HG03175 (cell line): ENCODE data around the gene ENTPD1.
"Not testable (repeated sequence)": the region's sequence is repeated elsewhere in the genome, so short reads cannot be mapped to it uniquely, and the experiment has no call there.

Experiments
- ATAC-seq: cut with Tn5 transposase; IDR thresholded peaks from one replicate; pipeline ENCODE4 v1.9.1; 2021; ENCODE audit warnings: mild to moderate bottlenecking, moderate library complexity; ENCODE audit not compliant: unreplicated experiment

ENTPD1 gene

DNA sequence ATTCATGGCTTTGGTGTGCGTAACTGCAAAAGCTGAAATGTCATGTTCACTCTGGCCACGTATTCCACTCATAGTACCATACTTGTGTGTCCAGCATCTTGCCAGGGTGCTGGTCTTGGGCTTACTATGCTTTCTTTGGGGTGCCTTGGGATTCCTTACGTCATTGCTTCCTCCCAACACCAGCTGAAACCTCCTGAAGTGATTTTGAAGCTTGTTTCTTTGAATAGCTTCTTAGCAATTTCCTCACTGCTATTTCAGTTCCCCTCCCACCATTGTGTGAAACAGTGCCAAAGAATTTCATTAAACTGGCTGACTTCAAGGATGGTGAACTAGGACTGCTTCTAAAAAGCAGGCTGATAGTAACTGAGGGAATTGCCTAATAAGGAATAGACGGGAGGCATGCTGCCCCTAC is 36.9 kb downstream of the ENTPD1 start:
- ATAC-seq = no peak

DNA sequence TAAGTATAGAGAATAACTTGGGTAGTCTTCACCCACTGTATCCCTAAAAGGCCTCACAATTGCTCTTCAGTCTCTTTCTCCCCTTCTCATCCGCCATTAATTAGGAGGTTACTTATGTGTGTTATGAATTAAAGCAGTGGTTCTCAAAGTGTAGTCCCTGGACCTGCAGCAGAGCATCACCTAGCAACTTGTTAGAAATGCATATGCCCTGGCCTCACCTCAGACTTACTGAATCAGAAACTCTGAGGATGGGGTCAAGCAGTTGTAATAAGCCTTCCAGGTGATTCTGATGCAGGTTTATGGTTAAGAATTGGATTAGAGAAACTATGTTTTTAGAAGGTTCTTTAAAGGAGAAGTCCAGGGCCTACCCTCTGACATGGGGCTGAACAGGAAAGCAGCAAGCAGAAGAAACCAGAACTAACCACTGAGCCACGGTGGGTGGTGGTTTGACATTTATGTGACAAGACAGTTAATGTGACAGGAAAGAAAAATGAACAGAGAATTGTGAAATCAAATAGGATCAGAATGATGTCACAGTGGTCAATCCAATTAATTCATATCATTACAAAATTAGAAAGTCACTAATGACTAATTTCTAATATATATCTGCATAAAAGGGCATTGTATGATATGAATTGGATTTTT is 37.6 kb downstream of the ENTPD1 start:
- ATAC-seq = peak; percentile 48

DNA sequence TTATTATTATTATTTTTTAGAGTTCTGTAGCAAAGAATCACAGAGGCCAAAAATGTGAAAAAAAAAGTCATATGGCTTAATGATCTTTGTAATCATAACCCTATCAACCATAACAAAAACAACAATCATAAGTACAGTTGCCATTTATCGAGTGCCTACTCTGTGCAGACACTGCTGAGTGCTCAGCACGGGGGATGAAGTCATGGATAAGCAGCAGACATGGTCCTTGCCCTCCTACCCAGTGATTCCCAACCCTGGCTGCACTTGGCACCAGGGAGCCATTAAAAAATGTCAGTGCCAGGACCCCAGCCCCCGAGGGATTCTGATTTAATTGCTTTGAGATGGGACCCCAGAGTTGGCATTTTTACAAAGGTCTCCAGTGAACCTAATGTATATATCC is 38.2 kb downstream of the ENTPD1 start:
- no peak for ATAC-seq

DNA sequence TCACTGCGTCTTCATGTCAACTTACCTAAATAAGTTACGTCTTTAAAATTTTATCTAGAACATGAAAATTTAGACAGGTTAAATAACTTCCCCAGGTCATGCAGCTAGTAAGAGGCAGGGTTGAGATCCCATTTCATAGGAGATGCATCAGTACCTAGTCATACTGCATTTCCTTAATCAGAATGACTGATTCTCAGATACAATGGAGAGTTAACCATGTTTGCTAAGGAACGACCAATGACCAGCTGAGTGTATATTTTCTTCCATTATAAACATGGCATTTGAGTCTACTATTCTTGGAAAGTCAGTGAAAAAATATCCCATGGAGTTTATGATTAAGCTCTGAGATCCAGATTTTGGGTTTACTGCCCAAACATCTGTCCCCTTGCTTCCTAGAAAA is 39.6 kb downstream of the ENTPD1 start:
- no peak for ATAC-seq

DNA sequence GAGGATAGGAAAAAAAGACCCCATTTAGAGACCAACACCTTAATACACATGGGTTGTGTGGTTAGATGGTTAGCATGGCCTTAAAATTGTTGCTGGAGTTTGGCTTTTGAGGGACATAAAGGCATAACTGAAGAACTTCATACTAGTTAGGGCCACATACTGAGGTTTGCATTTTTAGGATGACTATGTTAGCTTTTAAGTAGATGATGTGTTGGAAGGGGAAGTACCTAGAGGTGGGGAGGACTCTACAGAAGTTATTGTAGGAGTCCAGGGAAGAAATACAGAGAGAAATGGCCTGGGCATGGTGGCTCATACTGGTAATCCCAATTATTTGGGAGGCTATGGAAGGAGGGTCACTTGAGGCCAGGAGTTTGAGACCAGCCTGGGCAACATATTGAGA is 40.5 kb downstream of the ENTPD1 start:
- ATAC-seq = no peak

DNA sequence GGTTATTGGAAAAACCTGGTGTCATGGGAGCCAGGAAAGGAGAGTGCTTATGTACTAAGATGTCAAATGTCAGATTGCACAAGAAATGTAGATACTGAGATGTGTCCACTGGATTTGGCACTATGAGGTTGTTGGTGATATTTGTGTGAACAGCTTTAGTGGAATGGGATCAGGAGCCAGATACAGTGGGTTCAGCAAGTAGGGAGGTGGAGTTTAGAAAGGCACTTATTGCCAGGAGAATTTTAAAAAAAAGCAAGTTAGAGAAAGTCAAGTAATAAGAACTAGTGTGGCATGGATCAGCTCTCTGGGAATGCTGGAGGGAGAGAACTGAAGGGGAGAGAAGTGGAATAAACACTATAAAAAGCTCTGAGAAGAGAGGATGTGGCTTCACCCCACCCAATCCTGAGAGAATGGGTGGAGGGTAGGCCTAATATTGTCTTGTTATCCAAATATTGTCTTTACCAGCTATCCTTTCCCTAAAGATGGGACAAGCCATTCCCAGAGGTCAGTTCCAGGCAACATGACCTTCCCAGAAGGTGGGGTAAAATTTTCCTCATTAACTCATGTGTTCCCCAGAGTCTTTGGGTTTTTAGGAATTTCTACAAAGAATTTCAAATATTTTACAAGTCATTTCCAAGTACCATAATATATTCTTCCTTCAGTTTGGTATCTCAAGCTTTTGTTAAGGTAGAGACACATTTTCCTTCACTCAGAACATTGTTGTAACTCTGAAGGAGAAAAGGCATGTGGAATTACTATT is 42.3 kb downstream of the ENTPD1 start:
- ATAC-seq = no peak

DNA sequence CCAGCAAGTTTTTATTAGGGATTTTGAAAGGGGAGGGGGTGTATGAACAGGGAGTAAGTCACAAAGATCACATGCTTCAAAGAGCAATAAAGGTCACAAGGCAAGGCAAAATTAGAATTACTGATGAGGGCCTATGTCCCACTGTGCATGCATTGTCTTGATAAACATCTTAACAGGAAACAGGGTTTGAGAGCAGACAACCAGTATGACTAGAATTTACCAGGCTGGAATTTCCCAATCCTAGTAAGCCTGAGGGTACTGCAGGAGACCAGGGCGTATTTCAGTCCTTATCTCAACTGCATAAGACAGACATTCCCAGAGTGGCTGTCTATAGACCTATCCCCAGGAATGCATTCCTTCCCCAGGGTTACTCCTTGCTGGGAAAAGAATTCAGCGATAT is 44.3 kb downstream of the ENTPD1 start:
- ATAC-seq = not testable (repeated sequence)

DNA sequence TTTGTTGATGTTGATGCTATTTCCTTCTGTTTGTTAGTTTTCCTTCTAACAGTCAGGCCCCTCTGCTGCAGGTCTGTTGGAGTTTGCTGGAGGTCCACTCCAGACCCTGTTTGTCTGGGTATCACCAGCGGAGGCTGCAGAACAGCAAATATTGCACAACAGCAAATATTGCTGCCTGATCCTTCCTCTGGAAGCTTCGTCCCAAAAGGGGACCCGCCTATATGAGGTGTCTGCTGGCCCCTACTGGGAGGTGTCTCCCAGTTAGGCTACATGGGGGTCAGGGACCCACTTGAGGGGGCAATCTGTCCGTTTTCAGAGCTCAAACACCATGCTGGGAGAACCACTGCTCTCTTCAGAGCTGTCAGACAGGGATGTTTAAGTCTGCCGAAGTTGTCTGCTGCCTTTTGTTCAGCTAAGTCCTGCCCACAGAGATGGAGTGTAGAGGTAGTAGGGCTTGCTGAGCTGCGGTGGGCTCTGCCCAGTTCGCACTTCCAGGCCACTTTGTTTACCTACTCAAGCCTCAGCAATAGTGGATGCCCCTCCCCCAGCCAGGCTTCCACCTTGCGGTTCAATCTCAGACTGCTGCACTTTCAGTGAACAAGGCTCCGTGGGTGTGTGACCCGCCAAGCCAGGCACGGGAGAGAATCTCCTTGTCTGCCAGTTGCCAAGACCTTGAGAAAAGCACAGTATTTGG is 50.9 kb downstream of the ENTPD1 start:
- ATAC-seq = not testable (repeated sequence)

DNA sequence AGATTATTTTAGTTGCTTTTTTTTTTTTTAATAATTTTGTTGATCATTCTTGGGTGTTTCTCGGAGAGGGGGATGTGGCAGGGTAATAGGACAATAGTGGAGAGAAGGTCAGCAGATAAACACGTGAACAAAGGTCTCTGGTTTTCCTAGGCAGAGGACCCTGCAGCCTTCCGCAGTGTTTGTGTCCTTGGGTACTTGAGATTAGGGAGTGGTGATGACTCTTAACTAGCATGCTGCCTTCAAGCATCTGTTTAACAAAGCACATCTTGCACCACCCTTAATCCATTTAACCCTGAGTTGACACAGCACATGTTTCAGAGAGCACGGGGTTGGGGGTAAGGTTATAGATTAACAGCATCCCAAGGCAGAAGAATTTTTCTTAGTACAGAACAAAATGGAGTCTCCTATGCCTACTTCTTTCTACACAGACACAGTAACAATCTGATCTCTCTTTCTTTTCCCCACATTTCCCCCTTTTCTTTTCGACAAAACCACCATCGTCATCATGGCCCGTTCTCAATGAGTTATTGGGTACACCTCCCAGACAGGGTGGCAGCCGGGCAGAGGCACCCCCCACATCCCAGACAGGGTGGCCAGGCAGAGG is 52.8 kb downstream of the ENTPD1 start:
- ATAC-seq = not testable (repeated sequence)

DNA sequence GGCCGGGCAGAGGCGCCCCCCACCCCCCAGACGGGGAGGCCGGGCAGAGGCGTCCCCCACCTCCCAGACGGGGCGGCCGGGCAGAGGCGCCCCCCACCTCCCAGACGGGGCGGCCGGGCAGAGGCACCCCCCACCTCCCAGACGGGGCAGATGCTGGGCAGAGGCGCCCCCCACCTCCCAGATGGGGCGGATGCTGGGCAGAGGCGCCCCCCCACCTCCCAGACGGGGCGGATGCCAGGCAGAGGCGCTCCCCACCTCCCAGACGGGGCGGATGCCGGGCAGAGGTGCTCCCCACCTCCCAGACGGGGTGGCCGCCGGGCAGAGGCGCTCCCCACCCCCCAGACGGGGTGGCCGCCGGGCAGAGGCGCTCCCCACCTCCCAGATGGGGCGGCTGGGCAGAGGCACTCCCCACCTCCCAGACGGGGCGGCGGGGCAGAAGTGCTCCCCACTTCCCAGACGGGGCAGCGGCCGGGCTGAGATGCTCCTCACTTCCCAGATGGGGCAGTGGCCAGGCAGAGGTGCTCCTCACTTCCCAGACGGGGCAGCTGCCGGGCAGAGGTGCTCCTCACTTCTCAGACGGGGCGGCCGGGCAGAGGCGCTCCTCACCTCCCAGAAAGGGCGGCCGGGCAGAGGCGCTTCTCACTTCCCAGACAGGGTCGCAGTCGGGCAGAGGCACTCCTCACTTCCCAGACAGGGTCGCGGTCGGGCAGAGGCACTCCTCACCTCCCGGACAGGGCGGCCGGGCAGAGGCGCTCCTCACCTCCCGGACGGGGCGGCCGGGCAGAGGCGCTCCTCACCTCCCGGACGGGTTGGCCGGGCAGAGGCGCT is 53.6 kb downstream of the ENTPD1 start:
- ATAC-seq = no peak

DNA sequence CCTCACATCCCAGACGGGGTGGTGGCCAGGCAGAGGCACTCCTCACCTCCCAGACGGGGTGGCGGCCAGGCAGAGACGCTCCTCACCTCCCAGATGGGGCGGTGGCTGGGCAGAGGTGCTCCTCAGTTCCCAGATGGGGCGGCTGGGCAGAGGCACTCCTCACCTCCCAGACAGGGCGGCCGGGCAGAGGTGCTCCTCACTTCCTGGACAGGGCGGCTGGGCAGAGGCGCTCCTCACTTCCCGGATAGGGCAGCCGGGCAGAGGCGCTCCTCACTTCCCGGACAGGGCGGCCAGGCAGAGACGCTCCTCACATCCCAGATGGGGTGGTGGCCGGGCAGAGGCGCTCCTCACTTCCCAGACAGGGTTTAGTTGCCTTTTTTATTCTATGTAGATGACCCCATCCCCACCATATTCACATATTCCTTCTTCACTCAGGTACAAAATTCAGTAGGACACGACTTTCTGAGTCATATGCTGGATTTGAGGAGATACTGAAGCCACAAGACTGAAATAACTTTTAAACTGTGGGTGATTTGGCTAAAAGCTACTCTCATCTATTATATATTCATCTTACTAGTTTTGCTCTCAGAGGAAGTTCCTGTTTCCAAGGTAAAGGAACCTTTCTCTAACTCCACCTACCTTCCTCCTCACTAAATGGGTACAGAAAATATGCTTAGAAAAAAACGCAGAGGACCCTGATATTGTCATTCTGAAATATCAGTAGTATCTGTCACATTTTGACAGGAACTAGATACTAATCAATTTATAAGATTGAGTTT is 54.4 kb downstream of the ENTPD1 start:
- ATAC-seq = no peak

DNA sequence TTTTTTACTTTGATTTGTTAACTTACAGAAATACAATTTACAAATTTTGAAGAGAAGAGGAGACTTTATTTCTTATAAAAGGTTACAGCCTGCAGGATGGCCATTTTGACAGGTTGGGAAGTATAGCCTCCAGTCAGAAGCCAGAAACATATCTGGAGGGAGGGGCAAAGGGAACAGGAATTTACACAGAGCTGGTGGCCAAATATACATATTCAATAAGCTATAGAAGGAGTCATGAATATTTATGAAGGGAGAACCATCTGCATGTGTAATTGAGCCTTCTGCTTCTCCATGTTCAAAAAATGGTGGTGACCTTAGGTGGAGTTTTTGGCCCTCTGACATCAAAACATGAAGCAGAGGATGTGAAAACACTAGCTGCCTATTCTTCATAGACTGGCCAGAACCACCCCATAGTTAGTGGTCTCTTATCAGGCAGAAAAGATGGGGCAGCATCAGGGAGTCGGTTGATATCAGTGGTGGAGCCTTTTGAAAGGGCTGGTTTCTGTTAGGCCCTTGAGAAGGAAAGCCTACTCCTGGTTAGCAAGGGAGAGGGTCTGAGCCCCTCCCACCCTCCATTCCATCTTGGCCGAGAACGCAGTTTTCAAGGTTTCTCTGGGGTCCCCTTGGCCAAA is 57.2 kb downstream of the ENTPD1 start:
- ATAC-seq = no peak

DNA sequence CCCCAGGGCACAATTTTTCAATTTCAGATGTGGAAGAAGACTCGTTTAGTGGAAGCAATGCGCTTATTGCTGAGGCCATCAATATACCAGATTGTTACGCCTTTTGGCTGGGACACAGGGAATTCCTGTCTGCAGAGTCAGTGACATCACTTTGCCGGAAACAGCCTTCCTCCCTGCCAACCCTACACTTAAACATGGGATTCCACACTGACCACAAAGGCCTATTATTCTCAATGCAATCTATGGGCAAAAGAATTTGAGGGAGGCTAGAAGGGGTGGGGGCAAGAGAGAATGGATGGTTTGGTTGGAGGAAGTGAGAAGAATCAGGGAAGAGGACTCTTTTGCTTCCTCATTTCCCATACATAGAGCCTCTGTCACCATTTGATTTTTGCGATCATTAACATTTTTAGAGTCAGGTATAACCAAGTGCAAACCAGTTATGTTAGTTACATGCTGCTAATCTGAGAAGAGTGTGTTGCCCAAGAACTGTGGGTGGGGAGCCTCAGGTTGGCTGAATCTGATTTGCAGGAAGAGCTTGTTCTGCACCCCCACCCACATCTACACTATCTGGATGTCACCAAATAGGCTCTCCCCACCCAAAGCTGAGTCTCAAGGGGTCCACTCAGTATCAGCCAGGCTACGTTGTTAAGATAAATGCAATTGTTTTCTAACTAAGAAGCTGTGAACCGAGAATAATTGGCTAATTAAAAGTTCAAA is 58.2 kb downstream of the ENTPD1 start:
- ATAC-seq = no peak

DNA sequence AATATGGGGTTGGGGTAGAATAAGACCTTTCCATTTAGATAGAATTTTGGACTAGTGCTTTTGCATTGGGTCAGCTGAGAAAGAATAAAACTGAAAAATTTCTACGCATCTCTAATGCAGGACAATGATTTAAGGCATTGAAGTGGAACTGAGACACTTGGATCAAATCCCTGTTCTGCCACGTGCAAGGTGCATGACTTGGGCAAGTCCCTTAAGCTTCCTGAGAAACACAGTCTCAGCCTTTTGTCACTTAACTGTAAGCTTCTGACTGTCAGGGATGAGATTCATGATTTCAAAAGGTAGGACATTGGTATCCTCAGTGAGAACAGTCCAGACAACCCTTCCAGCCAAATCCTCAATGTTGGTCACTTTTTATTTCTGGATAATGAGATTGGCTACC is 59.2 kb downstream of the ENTPD1 start:
- no peak for ATAC-seq

DNA sequence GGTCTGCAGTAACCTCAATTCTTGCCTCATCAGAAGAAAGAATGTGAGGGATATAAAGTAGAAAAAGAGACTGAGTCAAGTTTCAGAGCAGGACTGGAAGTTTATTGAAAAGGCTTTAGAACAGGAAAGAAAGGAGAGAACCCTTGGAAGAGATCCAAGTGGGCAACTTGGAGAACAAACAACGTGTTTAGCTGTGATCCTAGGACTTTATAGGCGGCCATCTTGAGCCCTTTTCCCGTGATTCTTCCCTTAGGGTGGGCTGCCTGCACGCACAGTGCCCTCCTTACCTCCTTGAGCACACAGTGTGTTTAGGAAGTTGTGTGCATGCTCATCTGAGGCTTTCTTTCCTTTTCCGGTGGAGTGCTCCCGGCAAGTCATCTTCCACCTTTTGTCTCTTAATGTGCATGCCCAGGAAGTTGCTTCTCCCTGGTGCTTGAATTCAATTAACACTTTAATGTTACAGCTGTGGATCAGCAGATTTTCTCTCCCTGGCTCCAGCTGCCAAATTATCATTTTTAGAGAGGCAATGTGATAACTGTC is 59.8 kb downstream of the ENTPD1 start:
- no peak for ATAC-seq

DNA sequence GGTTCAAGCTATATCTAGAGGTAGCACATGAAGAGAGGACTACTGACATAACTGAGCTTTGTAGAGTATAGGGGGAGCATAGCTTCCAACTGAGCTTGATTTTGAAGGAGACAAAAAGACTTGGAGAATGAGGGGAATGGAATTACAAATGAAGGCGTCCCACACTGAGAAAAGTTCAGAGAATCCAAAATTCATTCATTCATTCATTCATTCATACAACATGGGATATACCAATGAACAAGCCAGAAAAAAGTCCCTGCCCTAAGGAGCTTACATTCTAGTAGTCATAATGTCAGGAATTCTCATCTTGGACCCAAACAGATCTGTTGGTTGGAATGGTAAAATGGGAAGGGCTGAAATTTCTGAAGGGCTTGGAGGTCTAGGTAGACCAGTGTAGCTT is 62.0 kb downstream of the ENTPD1 start:
- ATAC-seq = no peak

DNA sequence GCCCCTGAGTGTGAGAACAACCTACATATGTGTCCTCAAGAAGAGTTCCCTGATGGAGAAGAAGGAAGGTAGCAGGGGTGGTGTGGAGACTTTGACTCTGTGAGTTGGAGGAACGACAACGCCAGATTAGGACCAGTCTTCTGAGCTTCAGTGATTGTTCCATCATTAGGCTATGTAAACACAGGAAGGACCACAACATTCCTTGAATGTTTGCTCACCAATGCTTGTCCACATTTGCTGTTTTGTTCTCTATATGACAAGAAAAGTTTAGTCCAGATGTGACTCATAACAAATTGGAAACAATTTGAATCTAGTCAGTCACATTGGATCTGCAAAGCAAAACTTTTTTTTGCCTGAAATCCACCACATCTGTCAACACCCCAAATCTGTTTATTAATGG is 62.7 kb downstream of the ENTPD1 start:
- no peak for ATAC-seq

DNA sequence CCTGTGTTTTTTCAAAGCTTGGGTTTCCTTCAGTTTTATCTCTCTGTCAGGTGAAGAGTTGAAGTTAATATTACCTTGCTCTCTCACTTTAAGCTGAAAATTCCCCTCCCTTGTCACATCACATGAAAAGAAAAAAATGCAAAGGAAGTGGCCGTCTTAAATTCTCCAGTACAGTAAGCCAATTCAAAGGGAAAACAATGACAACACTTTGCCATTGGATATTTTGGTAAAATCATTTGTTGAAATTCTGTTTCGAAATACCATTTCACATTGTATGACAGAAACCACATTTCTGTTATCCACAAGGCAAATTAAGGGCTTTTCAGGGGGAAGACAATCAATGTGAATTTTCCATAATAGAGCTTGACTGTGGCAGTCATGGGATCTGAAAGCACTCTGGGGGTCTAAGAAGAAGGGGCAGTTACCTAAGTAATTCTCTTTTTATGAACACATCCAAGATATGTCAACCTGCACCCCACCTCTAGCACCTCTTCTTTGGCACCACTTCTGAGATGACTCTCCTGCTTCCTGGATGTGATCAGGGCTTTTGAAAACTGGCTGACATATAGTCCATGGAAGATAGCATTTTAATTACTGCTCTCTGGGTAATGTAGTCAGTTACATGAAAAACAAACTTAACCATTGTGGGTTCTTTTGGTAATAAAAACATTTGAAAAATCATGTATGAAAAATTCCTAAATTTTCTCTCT is 63.8 kb downstream of the ENTPD1 start:
- no peak for ATAC-seq
